Measurements from ENCODE around the gene TEAD3. TPM values are rescaled to one million over a fixed set of nuclear protein-coding genes. Genes with fewer than 3 reads are reported as not detected.
"Not testable (repeated sequence)": the region's sequence is repeated elsewhere in the genome, so short reads cannot be mapped to it uniquely, and the experiment has no call there.

TEAD3 gene
- total RNA-seq, 2 donors from 2014 or later: 0.24 to 0.25 TPM

- Mint-ChIP-seq H3K4me1 (ENCODE audit: low read depth in 2 of 2) (no peaks in the 10 kb centered on the region), H3K9me3 (no peaks in the 10 kb centered on the region), H3K36me3 (no peaks in the 10 kb centered on the region), H3K4me3 (no peak overlapping the region), H3K27ac (no peak overlapping the region), H3K27me3 (no peaks in the 10 kb centered on the region)
- no peak for DNase-seq (ENCODE audit: low spot score)
- peak in 1 of 2 donors; percentile 17 for ATAC-seq
Observed at GRCh38 chr6:35435074-35435837, 61.6 kb downstream of the TEAD3 start.

- not testable (repeated sequence) for DNase-seq (ENCODE audit: low spot score); H3K4me1 Mint-ChIP-seq (ENCODE audit: low read depth in 2 of 2)
Observed at GRCh38 chr6:35432702-35433101, 64.2 kb downstream of the TEAD3 start.

GRCh38 chr6:35432291-35432690 lies 64.6 kb downstream of the TEAD3 start:
- ATAC-seq (no peak), DNase-seq (ENCODE audit: low spot score) (no peak)
- no peaks in the 10 kb centered on the region for H3K27me3 Mint-ChIP-seq
- H3K36me3 Mint-ChIP-seq: peaks cover 14% of the 10 kb centered on the region
- H3K9me3 Mint-ChIP-seq: peaks cover 6% of the 10 kb centered on the region
- H3K4me3 Mint-ChIP-seq: no peak overlapping the region
- H3K27ac Mint-ChIP-seq: no peak overlapping the region
- no peaks in the 10 kb centered on the region for H3K4me1 Mint-ChIP-seq (ENCODE audit: low read depth in 2 of 2)

More at GRCh38 chr6:35432702-35433101, 64.2 kb downstream of the TEAD3 start:
- not testable (repeated sequence) for ATAC-seq, H3K27me3 Mint-ChIP-seq, H3K4me3 Mint-ChIP-seq, H3K27ac Mint-ChIP-seq, H3K9me3 Mint-ChIP-seq
- H3K36me3 Mint-ChIP-seq: peaks cover 14% of the 10 kb centered on the region

GRCh38 chr6:35429463-35429862 lies 67.4 kb downstream of the TEAD3 start:
- H3K27me3 Mint-ChIP-seq: no peaks in the 10 kb centered on the region
- H3K4me1 Mint-ChIP-seq (ENCODE audit: low read depth in 2 of 2): no peaks in the 10 kb centered on the region
- ATAC-seq: no peak
- no peak for DNase-seq (ENCODE audit: low spot score)
- H3K36me3 Mint-ChIP-seq: peaks cover 14% of the 10 kb centered on the region
- no peak overlapping the region for H3K27ac Mint-ChIP-seq
- H3K9me3 Mint-ChIP-seq: peaks cover 6% of the 10 kb centered on the region
- no peak overlapping the region for H3K4me3 Mint-ChIP-seq

DNA sequence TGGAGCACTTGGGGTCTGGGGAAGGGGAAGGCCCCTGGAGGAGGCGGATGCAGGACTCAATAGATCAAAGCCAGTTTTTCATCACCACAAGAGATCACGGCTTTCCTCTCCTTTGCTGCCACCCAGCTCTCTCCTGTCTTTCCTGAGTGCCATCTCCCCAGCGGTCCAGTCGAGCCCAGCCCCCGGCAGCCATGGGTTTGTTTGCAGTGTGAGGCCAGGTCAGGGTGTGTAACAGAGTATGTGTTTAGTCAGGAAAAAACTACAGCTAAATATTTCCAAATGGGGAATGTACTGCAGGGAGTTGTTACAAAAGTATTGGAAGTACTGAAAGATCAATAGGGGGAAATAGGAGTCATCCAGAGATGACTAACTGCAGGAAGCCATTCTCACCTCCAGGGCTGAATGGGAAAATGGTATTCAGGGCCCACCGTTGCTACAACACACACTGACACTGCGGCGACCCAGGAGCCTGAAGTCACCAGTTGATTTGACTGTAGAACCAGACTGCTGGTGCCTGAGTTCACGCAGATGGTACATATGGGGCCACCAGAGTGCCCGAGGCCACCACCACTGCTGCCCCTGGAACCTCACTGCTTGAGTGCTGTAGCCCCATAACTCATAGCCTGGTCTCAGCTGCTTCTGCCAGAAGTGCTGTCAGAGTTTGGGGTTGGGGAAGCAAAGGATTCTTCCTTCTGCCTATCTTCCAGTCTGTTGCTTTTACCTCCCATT lies 68.3 kb downstream of the TEAD3 start:
- peaks cover 6% of the 10 kb centered on the region for H3K9me3 Mint-ChIP-seq
- H3K4me1 Mint-ChIP-seq (ENCODE audit: low read depth in 2 of 2): no peaks in the 10 kb centered on the region
- no peak for ATAC-seq
- no peaks in the 10 kb centered on the region for H3K27me3 Mint-ChIP-seq
- H3K27ac Mint-ChIP-seq: no peak overlapping the region
- H3K4me3 Mint-ChIP-seq: no peak overlapping the region
- peaks cover 14% of the 10 kb centered on the region for H3K36me3 Mint-ChIP-seq
- DNase-seq (ENCODE audit: low spot score): no peak

GRCh38 chr6:35427851-35428321 lies 69.0 kb downstream of the TEAD3 start:
- Mint-ChIP-seq H3K36me3 (peaks cover 14% of the 10 kb centered on the region), H3K4me1 (ENCODE audit: low read depth in 2 of 2) (no peaks in the 10 kb centered on the region), H3K27ac (no peak overlapping the region), H3K4me3 (no peak overlapping the region), H3K27me3 (no peaks in the 10 kb centered on the region), H3K9me3 (peaks cover 6% of the 10 kb centered on the region)
- no peak for ATAC-seq
- DNase-seq (ENCODE audit: low spot score): no peak

GRCh38 chr6:35427435-35427834 lies 69.4 kb downstream of the TEAD3 start:
- Mint-ChIP-seq H3K27me3 (no peaks in the 10 kb centered on the region), H3K4me1 (ENCODE audit: low read depth in 2 of 2) (no peaks in the 10 kb centered on the region), H3K4me3 (no peak overlapping the region), H3K9me3 (peaks cover 6% of the 10 kb centered on the region), H3K27ac (no peak overlapping the region), H3K36me3 (peaks cover 14% of the 10 kb centered on the region)
- ATAC-seq: no peak
- no peak for DNase-seq (ENCODE audit: low spot score)

- Mint-ChIP-seq H3K27ac (no peak overlapping the region), H3K9me3 (peaks cover 6% of the 10 kb centered on the region), H3K27me3 (no peaks in the 10 kb centered on the region), H3K4me3 (no peak overlapping the region), H3K36me3 (peaks cover 14% of the 10 kb centered on the region), H3K4me1 (ENCODE audit: low read depth in 2 of 2) (peaks cover 0 to 2% of the 10 kb centered on the region in 2 donors)
- no peak for DNase-seq (ENCODE audit: low spot score)
- ATAC-seq: no peak
Observed at GRCh38 chr6:35426074-35426473, 70.8 kb downstream of the TEAD3 start.

DNA sequence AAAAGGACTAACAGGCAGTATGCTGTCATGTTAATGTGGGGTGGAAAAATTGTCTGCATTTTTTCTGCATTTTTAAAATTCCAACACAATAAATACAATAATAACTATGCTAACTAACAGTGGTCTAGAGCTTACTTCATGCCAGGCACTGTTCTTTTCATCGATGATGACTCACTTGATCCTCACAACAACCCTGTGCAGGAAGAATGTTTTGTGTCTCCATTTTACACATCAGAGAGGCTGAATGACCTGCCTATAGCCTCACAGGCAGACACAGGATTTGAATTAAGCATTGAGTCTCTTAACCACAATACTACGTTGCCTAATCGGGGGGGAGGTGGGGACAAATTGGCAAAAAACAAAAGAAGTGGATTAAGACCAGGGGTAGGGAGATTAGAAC lies 71.6 kb downstream of the TEAD3 start:
- H3K4me3 Mint-ChIP-seq: no peak overlapping the region
- H3K27ac Mint-ChIP-seq: no peak overlapping the region
- ATAC-seq (no peak), DNase-seq (ENCODE audit: low spot score) (no peak)
- peaks cover 0 to 2% of the 10 kb centered on the region in 2 donors for H3K4me1 Mint-ChIP-seq (ENCODE audit: low read depth in 2 of 2)
- peaks cover 14% of the 10 kb centered on the region for H3K36me3 Mint-ChIP-seq
- no peaks in the 10 kb centered on the region for H3K27me3 Mint-ChIP-seq
- H3K9me3 Mint-ChIP-seq: peaks cover 6% of the 10 kb centered on the region

Other genes with a start within 250 kb of the TEAD3 start
- gene ZNF76, start 237.3 kb downstream of the TEAD3 start, total RNA-seq: 10 to 100 TPM; 24.0 to 52.2 TPM
- gene DEF6, start 199.3 kb downstream of the TEAD3 start, total RNA-seq: 100 to 1,000 TPM in 1 of 2 donors, 10 to 100 TPM in 1; 82.3 to 105 TPM
- gene PPARD, start 154.5 kb downstream of the TEAD3 start, total RNA-seq: 10 to 100 TPM; 19.6 to 19.9 TPM
- 10 to 100 TPM; 10.4 to 27.3 TPM for gene FANCE, start 44.7 kb downstream of the TEAD3 start, total RNA-seq
- 1,000 to 10,000 TPM in 1 of 2 donors, 100 to 1,000 TPM in 1; 874 to 1,110 TPM for gene RPL10A, start 28.7 kb downstream of the TEAD3 start, total RNA-seq
- not detected for gene TULP1, start 15.8 kb upstream of the TEAD3 start, total RNA-seq
- 10 to 100 TPM; 14.1 to 32.5 TPM for gene FKBP5, start 191.8 kb upstream of the TEAD3 start, total RNA-seq
- gene ARMC12, start 240.0 kb upstream of the TEAD3 start, total RNA-seq: not detected